PC-3 (cell line): ENCODE measurements around the gene ZNF808.
"Not testable (repeated sequence)": the region's sequence is repeated elsewhere in the genome, so short reads cannot be mapped to it uniquely, and the experiment has no call there.

Experiments
- EZH2 ChIP-seq: fragments of 300-600 bp; sonication (generic); IDR thresholded peaks from one replicate; pipeline ENCODE4 v1.6.1; 2017; ENCODE audit warnings: antibody characterized with exemption, mild to moderate bottlenecking, low read length; ENCODE audit not compliant: unreplicated experiment
- EZH2phosphoT487 ChIP-seq: fragments of 300-600 bp; sonication (generic); IDR thresholded peaks from 2 replicates; pipeline ENCODE4 v1.6.1; 2018; ENCODE audit warnings: mild to moderate bottlenecking, antibody characterized with exemption, low read length, borderline replicate concordance
- TF ChIP-seq, protein P1 (sequence below): fragments of 300-600 bp; sonication (generic); conservative IDR thresholded peaks from 2 replicates; pipeline ENCODE4 v1.5.1; 2017; ENCODE audit warnings: antibody characterized with exemption, low read depth, mild to moderate bottlenecking, low read length

- TF ChIP-seq EZH2, EZH2phosphoT487: not testable (repeated sequence)
- TF ChIP-seq, protein P1, sequence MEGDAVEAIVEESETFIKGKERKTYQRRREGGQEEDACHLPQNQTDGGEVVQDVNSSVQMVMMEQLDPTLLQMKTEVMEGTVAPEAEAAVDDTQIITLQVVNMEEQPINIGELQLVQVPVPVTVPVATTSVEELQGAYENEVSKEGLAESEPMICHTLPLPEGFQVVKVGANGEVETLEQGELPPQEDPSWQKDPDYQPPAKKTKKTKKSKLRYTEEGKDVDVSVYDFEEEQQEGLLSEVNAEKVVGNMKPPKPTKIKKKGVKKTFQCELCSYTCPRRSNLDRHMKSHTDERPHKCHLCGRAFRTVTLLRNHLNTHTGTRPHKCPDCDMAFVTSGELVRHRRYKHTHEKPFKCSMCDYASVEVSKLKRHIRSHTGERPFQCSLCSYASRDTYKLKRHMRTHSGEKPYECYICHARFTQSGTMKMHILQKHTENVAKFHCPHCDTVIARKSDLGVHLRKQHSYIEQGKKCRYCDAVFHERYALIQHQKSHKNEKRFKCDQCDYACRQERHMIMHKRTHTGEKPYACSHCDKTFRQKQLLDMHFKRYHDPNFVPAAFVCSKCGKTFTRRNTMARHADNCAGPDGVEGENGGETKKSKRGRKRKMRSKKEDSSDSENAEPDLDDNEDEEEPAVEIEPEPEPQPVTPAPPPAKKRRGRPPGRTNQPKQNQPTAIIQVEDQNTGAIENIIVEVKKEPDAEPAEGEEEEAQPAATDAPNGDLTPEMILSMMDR = not testable (repeated sequence)
Observed at GRCh38 chr19:52500991-52501390, 26.5 kb upstream of the ZNF808 start.
